HG03025 (cell line): ENCODE results near the gene DGKZ.
A peak's percentile ranks its signal among the peaks of the same experiment; 100 is the strongest.
"Not testable (repeated sequence)": the region's sequence is repeated elsewhere in the genome, so short reads cannot be mapped to it uniquely, and the experiment has no call there.

ENCODE experiments used
- ATAC-seq: cut with Tn5 transposase; IDR thresholded peaks from one replicate; pipeline ENCODE4 v1.9.1; 2021; ENCODE audit warnings: mild to moderate bottlenecking, moderate library complexity; ENCODE audit not compliant: unreplicated experiment, low FRiP score

DGKZ gene, protein sequence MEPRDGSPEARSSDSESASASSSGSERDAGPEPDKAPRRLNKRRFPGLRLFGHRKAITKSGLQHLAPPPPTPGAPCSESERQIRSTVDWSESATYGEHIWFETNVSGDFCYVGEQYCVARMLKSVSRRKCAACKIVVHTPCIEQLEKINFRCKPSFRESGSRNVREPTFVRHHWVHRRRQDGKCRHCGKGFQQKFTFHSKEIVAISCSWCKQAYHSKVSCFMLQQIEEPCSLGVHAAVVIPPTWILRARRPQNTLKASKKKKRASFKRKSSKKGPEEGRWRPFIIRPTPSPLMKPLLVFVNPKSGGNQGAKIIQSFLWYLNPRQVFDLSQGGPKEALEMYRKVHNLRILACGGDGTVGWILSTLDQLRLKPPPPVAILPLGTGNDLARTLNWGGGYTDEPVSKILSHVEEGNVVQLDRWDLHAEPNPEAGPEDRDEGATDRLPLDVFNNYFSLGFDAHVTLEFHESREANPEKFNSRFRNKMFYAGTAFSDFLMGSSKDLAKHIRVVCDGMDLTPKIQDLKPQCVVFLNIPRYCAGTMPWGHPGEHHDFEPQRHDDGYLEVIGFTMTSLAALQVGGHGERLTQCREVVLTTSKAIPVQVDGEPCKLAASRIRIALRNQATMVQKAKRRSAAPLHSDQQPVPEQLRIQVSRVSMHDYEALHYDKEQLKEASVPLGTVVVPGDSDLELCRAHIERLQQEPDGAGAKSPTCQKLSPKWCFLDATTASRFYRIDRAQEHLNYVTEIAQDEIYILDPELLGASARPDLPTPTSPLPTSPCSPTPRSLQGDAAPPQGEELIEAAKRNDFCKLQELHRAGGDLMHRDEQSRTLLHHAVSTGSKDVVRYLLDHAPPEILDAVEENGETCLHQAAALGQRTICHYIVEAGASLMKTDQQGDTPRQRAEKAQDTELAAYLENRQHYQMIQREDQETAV

DNA sequence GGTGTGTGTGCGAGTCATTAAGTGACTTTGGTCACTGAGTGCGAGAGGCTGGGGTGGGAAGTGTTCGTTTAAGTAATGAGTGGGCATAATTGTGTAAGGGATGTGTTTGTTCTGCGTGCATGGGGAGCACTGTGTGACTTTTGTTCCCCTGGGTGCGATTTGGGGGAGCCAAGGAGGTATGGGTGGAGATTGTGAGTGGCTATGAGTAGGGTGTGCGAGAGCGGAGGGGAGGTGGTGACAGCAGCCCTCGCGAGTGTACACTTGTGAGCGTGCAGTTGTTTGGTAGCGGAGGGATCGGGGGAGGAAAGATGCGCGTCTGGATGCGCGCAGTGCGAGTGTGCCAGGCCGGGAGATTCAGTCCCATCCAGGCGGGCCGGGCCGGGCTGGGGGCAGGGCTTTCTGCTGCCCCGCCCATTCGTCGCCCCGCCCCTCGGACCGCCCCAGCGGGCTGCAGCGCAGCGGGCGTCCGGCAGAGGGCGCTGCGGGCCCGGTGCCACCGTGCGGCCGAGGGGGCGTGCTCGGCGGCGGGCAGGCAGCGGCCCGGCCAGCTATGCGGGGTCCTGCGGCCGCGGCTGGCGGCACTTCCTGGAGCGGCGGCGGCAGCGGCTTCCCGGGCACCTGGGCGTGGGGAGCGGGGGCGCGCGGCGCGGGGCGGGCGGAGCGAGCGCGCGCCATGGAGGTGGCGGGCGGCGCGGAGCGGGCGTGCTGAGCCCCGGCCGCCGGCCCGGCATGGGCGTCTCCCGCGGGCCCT, at the start of gene DGKZ:
DGKZ (plus strand) TSS at position 578 of the 751 bp plus-strand sequence. CDS start 197 bp downstream, outside the sequence.
- ATAC-seq = peak; percentile 58

DNA sequence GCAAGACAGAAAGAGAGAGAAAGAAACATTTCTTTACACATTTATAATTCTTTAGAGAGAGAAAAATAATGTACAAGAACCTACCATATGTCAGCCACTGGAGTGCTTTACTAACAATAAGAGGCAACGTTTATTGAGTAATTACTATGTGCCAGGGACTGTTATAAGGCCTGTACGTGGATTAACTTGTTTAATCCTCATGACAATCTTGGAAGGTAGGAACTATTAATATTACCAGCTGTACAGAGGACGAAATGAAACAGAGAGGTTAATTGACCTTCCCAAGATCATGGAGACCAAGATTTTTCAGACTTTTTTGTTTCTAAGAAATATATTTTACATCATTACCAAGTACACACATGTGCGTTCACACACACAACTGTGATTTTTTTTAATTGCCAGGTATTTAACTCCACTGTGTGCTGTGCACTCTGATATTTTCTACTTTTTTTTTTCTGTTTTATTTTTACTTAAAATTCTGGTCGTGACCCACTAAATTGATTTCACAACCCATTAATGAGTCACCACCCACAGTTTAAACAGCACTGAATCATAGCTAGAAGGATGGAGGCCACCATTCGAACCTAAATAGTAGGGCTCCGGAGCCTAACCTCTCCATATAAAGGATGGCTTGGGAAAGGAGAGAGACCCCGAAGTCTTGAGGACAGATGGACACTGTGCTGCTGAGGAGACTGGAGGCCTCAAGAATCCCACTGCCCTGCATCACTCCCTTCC, 48.4 kb upstream of the DGKZ start:
- no peak for ATAC-seq

DNA sequence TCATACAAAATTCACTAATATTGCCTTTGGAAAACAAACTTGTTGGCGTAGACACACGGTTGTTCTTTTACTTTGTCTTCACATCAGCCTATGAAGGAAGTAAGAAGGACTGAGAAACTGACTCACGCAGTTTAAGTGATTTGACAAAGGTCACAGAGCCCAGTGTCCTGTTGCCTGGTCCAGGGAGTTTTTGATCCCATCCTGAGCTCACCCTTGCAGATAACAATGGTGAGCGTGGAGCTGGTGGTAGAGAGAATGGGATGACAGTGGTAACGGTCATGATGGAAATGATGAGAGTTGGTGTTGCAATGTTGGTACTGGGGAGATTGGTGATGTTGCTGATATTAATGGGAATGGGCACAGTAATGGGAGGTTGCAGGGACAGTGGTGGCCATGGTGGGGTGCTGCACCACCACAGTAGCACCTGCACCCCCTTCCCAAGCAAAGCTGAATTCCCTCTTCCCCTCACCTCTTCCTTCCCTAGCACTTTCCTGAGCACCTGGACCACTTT, 47.8 kb upstream of the DGKZ start:
- no peak for ATAC-seq

DNA sequence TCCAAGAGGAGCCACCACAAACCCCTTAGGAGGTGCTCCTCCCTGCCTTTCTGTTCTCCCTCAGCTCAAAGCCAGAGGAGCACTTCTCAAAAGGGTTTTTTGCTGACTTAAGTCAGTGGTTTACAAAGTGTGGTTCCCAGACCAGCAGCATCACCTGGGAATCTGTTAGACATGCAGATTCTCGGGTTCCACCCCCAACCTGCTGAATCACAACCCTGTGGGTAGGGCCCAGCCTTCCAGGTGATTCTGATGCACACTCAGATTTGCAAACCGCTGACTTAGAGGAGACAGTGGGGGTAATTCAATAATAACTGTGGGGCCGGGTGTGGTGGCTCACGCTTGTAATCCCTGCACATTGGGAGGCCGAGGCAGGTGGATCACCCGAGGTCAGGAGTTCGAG, 47.0 kb upstream of the DGKZ start:
- ATAC-seq = no peak

DNA sequence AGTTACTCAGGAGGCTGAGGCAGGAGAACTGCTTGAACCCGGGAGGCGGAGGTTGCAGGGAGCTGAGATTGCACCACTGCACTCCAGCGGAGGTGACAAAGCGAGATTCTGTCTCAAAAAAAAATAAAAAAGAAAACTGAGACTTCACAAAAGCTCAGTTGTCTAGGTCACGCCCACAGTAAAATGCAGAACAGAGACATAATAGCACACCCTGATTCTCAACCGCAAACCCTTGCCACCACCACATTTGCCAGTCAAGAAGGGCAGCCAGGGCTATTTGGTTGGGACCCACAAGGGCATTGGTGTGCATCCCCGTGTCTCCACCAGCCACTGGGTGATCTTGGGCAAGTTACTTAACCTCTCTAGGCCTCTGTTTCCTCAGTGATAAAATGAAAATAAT, 44.4 kb upstream of the DGKZ start:
- peak; percentile 69 for ATAC-seq

DNA sequence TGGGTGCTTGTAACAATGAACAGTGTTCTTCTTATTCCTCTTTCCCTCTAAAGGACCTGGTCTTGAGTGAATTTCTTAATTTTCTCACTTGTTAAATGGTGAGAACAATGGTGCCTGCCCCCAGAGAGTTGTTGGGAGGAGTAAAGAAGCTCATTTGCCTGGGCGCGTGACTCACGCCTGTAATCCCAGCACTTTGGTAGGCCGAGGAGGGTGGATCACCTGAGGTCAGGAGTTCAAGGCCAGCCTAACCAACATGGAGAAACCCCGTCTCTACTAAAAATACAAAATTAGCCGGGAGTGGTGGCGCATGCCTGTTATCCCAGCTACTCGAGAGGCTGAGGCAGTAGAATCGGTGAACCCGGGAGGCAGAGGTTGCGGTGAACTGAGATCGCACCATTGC, 43.2 kb upstream of the DGKZ start:
- not testable (repeated sequence) for ATAC-seq

DNA sequence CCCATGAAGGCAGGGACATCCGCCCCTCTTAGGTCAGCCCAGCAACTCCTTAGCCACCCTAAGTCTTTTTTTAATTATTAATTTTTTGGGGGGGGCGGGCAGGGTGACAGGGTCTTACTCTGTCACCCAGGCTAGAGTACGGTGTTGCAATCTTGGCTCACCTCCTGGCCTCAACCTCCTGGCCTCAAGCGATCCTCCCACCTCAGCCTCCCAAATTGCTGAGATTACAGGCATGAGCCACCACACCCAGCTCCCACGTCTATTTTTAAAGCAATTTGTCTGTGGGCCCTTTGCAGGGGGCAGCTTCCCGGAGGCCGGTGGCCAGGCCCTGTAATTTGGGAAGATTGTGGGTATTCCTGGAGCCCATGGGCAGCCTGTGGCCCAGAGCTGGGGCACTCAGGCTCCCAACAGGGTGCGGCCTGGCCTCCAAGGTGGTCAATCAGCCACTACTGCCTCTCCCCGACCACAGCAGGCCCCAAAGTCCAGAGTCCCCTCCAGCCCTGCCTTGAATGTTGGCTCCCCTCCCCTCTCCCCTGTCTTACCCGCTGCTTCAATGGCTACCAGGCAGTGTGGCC, 42.6 kb upstream of the DGKZ start:
- no peak for ATAC-seq

DNA sequence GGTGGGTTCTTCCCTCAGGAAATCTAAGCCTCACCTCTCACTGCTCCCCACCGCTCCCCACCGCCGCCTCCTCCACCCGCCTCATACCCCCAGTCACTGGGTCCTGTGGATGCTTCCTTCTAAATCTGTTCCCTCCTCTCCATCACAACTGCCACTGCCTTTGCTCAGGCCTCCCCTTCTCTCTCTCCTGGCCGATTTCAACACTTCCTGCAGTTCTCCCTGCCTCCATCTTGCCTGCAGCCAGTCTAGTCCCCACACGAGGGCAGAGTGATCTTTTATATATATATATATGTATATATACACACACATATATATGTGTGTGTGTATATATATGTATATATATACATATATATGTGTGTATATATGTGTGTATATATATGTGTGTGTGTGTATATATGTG, 42.0 kb upstream of the DGKZ start:
- ATAC-seq = no peak

DNA sequence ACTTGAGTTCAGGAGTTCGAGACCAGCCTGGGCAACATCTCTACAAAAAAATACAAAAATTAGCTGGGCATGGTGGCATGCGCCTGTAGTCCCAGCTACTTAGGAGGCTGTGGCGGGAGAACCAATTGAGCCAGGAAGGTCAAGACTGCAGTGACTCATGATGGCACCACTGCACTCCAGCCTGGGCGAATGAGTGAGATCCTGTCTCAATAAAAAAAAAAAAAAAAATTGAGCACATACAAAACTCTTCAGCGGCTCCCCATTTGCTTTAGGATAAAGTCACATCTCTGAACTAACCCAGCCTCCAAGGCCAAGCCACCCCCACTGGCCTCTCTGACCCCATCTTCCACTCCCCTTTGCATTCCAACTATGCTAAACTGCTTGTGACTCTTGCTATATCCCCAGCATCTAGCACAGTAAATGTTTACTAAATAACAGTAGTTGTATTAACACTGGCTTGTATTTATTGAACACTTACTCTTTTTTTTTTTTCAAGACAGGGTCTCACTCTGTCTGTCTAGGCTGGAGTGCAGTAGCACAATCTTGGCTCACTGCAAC, 40.9 kb upstream of the DGKZ start:
- ATAC-seq = no peak

DNA sequence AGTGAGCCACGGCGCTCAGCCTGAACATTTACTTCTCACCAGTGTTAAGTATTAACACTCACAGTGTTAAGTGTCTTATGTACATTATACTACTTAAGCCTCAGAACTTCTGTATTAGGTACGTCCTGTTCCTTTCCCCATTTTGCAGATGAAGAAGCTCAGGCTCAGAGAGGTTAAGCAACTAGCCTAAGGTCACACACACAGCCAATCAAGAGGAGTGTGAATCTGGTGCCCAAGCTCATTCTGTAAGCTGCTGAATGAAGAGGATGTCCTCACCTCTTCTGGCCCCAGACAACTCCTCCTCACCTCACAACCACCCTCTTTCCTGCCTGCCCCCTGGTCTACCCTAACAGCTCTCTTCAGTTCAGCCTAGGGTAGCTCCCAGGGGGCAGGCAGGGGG, 39.9 kb upstream of the DGKZ start:
- ATAC-seq = no peak

DNA sequence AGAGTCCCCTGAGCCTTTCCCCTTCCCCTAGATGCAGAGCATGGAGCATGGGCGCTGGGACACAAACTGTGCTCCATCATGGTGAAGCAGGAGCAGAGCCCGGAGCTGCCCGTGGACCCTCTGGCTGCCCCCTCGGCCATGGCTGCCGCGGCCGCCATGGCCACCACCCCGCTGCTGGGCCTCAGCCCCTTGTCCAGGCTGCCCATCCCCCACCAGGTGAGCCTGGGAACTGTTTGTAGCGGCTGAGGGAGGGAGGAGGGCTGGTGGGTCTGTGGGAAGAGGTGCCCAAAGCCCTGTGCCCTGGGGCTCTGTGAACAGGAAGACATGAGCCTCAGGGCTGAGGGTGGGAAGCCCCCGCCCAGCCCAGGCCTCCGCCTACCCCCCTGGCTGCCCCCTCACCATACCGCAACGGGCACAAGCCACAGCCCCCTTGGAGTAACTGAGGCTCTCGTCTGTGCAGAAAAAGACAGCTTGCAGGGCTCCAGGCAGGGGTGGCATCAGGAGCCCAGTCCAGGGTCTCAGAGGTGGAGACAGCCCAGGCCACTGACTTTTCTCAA, 39.4 kb upstream of the DGKZ start:
- ATAC-seq = no peak

DNA sequence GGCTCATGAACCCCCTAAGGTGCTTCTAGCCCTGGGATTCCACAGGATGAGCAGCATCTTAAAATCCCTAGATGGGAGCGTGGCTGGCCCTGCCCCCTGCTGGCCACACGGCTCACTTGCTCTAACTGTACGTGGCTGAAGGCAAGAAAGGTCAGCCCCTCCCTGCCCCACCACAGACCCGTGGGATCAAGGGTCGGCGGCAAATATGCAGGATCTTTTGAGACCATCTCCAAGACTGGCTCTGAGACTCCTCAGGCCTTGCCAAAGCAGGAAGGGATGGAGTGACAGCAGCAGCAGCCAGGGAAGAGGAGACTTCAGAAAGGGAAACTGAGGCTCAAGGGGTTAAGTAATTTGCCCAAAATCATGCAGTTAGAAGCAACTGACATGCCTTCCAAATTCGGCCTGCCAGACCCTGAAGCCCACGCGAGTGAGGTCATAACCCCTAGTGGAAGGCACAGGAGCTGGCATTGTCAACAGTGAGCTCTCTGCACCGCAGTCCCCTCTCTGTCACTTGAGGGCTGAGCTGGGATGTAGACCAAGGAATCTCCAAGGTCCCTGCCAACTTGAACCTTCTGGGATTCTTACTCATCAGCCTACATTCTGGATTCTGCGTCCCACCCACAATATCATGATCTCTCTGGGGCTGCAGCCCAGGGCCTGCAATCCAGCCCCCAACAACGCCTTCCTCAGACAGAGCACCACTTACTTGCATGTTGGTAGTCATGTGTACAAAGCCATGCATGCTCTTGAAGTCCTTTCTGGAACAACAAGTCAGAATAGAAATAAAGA, 38.4 kb upstream of the DGKZ start:
- no peak for ATAC-seq

DNA sequence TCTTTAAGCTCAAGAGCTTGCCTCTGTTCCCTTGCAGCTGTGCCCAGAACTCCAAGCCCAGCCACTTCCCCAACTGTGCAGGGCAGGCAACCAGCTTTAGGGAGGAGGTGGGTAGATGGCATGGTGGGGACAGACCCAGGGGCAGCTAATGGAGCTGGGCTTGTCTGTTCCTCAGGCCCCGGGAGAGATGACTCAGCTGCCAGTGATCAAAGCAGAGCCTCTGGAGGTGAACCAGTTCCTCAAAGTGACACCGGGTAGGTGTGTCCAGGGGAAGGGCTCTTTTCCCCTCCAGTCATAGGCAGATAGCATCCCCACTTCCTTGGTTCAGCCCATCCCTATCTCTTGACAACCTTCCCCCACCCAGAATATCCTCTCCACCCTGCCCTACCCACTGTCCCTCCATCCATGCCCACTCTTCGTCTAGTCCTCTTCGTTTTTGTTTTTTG, 37.4 kb upstream of the DGKZ start:
- ATAC-seq = no peak

DNA sequence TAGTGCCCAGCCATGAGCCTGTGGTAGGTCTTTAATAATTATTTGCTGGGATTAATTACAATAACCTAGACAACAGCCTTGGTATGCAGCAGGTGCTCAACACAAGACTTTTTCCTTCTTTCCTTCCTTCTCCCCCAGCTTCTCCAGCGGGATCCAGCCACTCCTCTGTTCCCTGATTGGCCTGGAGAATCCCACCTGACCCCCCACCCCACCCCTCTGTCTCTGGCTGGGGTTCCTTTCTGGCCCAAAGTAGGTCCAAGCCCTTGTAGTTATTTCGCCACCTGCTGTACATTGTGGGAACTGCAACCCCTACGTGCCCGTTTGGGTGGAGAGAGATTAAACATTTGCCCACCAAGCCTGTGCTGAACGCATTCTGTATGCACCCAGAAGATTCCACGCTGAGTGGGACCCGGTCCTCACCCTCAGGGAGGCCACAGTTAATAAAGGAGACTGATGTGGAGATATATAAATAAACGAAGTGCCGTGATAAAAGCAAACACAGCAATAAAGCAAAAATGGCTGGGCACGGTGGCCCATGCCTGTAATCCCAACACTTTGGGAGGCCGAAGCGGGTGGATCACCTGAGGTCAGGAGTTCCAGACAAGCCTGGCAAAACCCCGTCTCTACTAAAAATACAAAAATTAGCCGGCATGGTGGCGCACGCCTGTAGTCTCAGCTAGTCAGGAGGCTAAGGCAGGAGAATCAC, 32.1 kb upstream of the DGKZ start:
- no peak for ATAC-seq

DNA sequence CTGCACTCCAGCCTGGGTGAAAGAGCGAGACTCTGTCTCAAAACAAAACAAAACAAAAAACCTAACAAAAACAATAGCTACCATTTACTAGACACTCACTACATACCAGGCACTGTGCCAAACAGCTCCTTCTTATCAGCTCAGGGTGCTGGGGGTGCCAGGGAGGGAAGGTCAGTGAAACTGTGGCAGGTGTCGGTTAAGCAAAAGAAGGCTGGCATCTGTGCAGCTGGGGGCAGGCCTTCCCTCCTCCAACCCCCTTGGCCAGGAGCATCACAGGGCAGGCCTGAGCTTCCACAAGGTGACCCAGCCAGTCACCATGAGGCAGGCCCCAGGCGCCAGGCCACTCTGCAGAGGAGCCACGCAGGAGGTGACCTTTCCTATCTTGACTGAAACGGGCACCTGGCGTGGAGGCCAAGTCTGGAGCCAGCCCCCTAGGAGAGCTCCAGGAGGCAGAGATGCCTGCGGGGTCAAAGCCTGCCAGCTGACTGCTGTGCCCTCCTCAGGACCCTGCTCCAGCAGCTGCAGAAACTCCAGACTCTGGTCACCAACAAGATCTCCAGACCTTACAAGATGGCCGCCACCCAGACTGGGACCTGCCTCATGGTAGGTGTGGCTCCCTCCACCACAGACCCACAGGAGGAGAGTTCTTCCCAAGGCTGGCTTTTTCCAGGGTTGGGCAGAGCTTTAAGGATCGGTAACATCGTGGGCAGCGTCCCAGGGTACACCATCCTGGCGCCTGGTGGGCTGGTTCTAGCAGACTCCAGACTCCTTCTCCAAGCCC, 31.3 kb upstream of the DGKZ start:
- no peak for ATAC-seq

DNA sequence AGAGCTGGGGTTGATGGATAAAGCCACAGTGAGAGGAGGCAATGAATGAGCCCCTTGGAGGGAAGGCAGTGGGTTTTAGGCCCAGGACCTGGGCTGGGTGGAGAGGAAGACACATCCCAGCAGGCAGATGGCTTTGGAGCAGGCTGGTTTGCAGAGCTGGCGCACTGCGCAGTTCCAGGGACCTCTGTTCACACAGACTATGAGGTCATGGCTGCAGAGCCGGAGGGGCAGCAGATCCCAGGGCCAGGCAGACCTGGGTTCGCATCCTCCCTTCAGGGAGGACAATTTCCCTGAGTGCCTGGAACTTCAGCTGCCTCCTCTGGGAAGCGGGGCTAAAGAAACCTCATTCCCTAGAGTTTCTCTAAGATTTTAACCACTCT, 28.2 kb upstream of the DGKZ start:
- no peak for ATAC-seq

DNA sequence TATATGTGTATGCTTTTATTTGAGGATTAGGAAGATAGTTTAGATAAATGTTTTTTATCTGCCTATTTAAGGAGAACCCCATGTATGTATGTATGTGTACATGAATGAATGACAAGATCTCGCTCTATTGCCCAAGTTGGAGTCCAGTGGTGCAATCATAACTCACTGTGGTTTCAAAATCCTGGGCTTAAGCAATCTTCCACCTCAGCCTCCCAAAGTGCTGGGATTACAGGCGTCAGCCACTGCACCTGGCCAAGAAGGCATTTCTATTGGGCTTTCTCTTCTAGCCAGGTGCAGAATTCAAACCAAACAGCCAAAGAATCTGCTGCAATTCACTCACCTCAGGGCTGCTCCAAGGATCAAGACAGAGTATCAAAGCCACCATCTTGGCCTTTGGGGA, 25.5 kb upstream of the DGKZ start:
- ATAC-seq = no peak
